Gastroesophageal sphincter (tissue), 3 donors: ENCODE data around the gene PPM1A.

ENCODE experiments used
- POLR2AphosphoS5 ChIP-seq: sonication (generic); formaldehyde crosslinking; IDR thresholded peaks from one replicate; pipeline ENCODE4 v1.6.1; 2017; ENCODE audit warnings: antibody characterized with exemption
- TF ChIP-seq, protein P1 (sequence below), 4 experiments: fragments of 200-600 bp in 2 of 4; fragments of 450-650 bp in 2 of 4; sonication (generic) in 1 of 4; IDR thresholded peaks; one replicate each; pipeline ENCODE4 v1.5.1; 2017 to 2019; ENCODE audit warnings: antibody characterized with exemption in 4 of 4, mild to moderate bottlenecking in 2 of 4, moderate library complexity in 2 of 4

DNA sequence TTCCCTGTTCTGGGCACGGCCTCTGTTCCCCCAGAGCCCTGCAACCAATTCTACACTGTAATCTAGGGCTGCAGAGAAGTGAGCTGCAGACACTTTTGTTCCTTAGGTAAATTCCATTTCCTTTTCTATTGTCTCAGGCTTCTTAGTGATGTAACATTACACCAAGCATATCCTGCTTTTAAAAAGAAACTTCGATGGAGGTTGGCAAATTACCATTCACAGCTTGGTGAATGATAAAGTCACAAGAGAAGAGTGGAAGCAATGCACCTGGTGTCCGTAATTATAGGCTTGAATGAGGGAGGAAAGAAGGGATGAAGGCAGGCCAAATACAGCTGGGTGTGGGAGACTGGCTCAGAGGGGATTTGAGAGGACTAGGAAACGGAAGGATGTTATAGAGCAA lies 68.6 kb downstream of the PPM1A start:
- TF ChIP-seq, protein P1, sequence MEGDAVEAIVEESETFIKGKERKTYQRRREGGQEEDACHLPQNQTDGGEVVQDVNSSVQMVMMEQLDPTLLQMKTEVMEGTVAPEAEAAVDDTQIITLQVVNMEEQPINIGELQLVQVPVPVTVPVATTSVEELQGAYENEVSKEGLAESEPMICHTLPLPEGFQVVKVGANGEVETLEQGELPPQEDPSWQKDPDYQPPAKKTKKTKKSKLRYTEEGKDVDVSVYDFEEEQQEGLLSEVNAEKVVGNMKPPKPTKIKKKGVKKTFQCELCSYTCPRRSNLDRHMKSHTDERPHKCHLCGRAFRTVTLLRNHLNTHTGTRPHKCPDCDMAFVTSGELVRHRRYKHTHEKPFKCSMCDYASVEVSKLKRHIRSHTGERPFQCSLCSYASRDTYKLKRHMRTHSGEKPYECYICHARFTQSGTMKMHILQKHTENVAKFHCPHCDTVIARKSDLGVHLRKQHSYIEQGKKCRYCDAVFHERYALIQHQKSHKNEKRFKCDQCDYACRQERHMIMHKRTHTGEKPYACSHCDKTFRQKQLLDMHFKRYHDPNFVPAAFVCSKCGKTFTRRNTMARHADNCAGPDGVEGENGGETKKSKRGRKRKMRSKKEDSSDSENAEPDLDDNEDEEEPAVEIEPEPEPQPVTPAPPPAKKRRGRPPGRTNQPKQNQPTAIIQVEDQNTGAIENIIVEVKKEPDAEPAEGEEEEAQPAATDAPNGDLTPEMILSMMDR (IDR thresholded peaks at IDR 0.05): no peak
- no peak for TF ChIP-seq POLR2AphosphoS5
